GM10847 (cell line): ENCODE measurements around the gene FARP2.

Experiments used
- POLR2A ChIP-seq: IDR thresholded peaks from 2 replicates; pipeline ENCODE4 v1.6.1; 2011; ENCODE audit not compliant: insufficient read length; ENCODE audit errors: extremely low read depth

Gene FARP2

DNA sequence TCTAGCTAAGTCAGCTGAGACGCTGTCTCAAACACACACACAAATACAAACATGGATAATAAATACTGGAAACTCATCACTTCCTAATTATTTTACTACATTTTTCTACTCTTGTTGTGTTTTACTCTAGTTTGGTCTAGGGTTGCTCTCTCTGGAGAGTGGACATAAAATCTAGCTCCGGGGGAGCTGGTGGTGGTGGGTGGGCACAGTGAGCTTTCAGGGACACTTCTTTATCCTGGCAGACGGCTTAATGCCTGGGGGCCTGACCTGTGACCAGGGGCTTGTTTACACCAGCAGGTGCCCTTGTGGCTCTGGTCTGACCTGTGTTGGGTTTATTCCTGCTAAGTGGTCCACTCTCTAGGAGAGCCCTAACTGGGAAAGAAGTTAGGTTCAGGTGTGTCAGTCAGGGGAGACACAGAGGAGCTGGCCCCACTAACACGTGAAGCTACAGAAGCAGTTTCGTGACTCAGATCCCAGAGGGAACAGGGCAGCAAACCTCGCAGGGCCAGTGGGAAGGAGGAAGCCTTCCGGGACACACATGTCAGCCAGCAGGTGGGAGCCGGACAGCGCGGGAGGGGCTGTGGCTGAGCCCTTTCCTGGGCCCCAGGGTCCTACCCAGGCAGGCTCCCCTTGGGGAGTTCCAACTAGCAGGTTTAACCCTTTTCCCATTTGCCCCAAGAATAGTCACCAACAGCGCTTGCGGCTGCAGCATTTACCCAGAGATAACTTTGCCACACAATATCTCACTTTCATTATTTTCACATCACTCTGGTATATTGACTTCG lies 180.0 kb downstream of the FARP2 start:
- no peak for TF ChIP-seq POLR2A

DNA sequence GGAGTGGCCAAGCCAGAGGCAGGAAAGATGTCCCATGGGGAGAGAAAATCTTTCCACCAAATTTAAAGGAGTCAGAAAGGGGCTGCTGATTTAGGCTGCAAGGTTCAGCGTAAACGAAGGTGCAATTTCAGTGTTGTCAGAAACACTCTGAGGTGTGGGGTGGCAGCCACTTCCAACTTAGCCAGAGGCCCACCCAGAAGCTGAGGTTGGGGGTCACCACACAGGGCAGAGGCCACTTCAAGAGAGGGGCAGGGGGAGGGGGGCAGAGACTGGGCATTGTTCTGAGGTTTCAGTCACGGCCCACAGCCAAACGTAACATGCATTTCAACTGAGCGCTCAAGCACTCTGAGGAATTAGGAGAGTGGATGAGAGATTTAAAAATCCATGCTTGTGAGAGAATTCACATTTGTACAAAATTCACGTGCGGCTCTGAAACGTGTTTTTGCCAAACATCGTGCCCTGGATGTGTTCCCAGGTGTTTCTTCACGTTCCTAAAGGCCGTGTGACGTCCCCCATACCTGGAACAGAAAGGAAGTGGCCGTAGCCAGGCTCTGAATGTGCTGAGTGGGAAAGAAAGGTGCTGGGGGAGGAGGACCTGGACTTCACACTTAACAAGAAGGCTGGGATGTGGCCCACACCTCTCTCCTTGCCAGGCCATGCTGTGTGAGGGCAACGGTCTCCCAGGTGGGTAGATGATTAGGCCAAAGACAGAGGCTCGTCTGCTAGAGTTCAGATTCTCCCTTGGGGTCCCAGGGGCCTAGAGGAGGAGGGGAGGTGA lies 182.9 kb downstream of the FARP2 start:
- no peak for TF ChIP-seq POLR2A

DNA sequence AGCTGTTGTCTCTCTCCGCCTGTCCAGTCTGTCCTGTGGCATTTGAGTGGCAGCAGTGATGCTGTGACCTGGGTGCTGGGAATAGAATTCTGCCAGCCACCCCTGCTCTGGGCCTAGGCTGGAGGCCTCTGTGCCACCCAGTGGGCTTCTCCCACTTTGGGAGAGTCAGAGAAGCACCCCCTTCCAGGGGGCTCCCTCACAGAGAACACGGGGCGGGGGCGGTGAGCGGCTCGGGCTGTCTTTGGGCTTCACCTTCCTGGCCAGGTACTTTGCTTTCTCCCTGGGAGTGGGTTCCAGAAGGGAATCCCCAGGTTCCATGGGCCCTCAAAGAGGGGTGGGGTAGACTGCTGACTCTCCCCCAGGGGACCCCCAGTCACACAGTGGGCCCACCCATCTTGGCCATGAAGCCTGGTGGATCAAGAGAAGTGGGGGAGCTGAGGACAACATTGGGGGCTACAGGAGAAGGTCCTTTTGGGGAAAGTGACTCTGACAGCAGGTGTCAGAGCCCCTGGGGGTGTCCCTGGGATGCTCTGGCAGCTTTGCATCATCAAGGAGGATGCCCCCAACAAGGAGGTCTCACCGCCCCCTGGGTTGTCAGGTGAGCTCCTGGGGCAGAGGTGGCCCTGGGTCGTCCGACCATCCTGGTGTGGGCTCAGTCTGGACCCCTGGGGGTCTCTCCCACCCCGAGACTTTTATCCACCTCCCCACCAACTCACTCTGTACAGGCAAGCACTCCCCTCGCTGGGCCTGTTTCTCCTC lies 183.7 kb downstream of the FARP2 start:
- TF ChIP-seq POLR2A: no peak

DNA sequence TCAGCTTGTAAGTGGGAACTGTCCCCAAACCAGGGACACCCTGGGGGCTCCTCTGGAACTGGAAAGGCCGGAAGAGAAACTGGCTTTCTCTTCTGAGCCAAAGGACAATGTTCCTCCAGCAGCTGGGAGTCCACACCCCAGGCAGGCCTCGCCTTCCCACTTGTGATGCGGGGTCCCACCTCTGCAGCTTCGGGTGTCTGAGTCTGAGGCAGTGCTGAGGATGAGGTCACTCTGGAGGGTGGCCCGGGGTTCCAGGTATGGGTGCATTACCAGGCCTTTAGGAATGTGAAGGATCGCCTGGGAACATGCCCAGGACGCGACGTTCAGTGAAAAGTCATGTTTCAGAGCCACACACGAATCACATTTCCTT lies 184.3 kb downstream of the FARP2 start:
- no peak for TF ChIP-seq POLR2A

DNA sequence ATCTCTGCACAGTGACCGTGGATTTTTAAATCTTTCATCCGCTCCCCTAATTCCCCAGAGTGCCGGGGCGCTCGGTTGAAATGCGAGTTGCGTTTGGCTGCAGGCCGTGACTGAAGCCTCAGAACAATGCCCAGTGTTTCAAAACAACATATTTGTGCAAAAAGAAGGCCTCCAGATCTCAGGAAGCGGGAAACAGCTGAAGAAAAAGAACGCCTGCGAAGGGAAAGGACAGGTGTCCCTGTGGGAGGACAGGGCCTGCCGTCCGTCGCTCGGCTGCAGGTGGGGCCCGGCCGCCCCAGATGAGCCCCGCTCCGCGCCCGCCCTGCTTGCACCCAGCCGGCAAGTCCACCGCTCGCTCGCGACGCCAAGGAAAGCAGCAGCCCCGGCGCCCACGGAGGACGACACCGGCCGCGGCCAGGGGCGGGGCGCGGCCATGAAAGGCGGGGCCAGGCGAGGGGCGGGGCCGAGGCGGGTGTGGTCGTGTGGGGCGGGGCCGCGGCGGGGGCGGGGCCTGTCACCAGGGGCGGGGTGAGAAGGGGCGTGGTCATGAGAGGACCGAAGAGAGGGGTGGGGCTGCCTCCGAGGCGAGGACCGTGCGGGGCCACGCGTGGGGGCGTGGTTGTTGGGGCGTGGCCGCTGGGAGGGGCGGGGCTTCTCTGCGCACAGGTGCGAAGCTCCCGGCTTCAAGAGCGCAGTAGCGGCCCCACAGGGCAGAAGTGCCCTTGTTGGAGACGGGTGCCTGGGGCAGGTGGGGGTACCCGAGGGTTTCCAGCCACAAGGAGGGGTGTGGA lies 184.9 kb downstream of the FARP2 start:
- no peak for TF ChIP-seq POLR2A

GRCh38 chr2:241541564-241542277 lies 185.6 kb downstream of the FARP2 start:
- no peak for TF ChIP-seq POLR2A

- TF ChIP-seq POLR2A: no peak
Measured at GRCh38 chr2:241542278-241542605, 186.2 kb downstream of the FARP2 start.
